ENCODE measurements around the gene CDH12. TPM values are rescaled to one million over a fixed set of nuclear protein-coding genes. Genes with fewer than 3 reads are reported as not detected.

Gene CDH12
- polyA plus RNA-seq, 2 of the 4 experiments (the other 2 are of a cell fraction), result 0.04 TPM; not detected in 1

- no peak for ATAC-seq
- Histone ChIP-seq H3K4me3 (no peak overlapping the region), H3K9me3 (no peaks in the 10 kb centered on the region), H3K27ac (no peak overlapping the region), H3K4me2 (no peak overlapping the region), H3K4me1 (no peaks in the 10 kb centered on the region)
- 35% methylated on average over 3 of the region's 3 CpGs for WGBS (ENCODE audit: missing lambda C conversion rate)
- POLR2A ChIA-PET, result no interaction called here
- no peak for TF ChIP-seq SREBF2 (IDR thresholded peaks at IDR 0.05)
- no peak for TF ChIP-seq FOSL2 (IDR thresholded peaks at IDR 0.05)
- no peak for TF ChIP-seq FOSL2 (CRISPR knock-in tag; IDR thresholded peaks at IDR 0.05)
- TF ChIP-seq EP300 (IDR thresholded peaks at IDR 0.05), result no peak
- no peak for TF ChIP-seq KDM5A (IDR thresholded peaks at IDR 0.05)
- TF ChIP-seq JUN (IDR thresholded peaks at IDR 0.05), result no peak
- TF ChIP-seq ZFP36 (IDR thresholded peaks at IDR 0.05; ENCODE audit: borderline replicate concordance, partially characterized antibody), result no peak
- no peak for TF ChIP-seq MYC (IDR thresholded peaks at IDR 0.05; ENCODE audit: borderline replicate concordance, low read length)
- no peak for TF ChIP-seq RARB (CRISPR knock-in tag; IDR thresholded peaks at IDR 0.05)
- FAIRE-seq, result no peak
- no peak for DNase-seq (ENCODE audit: low read depth in 1 of 2, low spot score in 1 of 2)
- CTCF ChIA-PET, result no interaction called here
Observed at GRCh38 chr5:21709770-21710169, 1143.4 kb downstream of the CDH12 start.

- Histone ChIP-seq H3K9me3 (no peaks in the 10 kb centered on the region), H3K4me2 (no peak overlapping the region), H3K27ac (no peak overlapping the region), H3K4me3 (no peak overlapping the region), H3K4me1 (no peaks in the 10 kb centered on the region)
- no peak for FAIRE-seq
- WGBS (ENCODE audit: missing lambda C conversion rate), result 2% methylated on average over 2 of the region's 2 CpGs
- POLR2A ChIA-PET, result no interaction called here
- no peak for TF ChIP-seq CHD4 (IDR thresholded peaks at IDR 0.05; ENCODE audit: borderline replicate concordance)
- peak; percentile 14 for TF ChIP-seq MAFK (IDR thresholded peaks at IDR 0.05; ENCODE audit: partially characterized antibody)
- no peak for DNase-seq (ENCODE audit: low read depth in 1 of 2, low spot score in 1 of 2)
- CTCF ChIA-PET, result interaction anchor here (0.6 kb wide), 1 partner anchor 14 kb away, joined by 3 read pairs; no protein-coding TSS in a partner anchor
- no peak for ATAC-seq
Observed at GRCh38 chr5:21704974-21705668, 1148.0 kb downstream of the CDH12 start.

DNA sequence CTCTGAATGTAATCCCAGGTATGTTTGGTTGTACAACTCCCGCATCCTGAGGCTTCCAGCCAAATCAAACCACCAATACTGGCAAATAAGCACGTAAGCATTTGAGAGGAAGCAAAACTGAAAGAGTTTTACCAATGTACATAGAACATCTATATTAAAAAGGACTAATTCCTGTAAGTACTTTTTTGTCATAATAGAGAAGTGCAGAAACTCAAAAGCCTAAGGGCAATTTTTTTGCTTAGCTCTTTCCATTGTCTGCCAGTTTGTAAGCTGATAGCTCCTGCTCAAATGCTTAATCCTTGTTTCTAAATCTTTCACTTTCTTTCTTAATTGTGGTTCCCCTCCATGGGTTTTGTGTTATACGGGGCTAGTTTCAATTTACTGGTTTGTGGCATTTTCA, 1151.8 kb downstream of the CDH12 start:
- no peaks in the 10 kb centered on the region for H3K4me1 ChIP-seq
- ChIA-PET POLR2A (no interaction called here), CTCF (no interaction called here)
- no peak for ATAC-seq
- WGBS (ENCODE audit: missing lambda C conversion rate), result 14% methylated on average over 3 of the region's 3 CpGs
- no peak overlapping the region for H3K27ac ChIP-seq
- no peak for FAIRE-seq
- no peak overlapping the region for H3K4me2 ChIP-seq
- TF ChIP-seq CHD2 (IDR thresholded peaks at IDR 0.05; ENCODE audit: low read length, partially characterized antibody) (no peak), TFCP2L1 (CRISPR knock-in tag; IDR thresholded peaks at IDR 0.05) (no peak), RNF2 (IDR thresholded peaks at IDR 0.05; ENCODE audit: borderline replicate concordance, low read depth) (no peak), FOSL2 (IDR thresholded peaks at IDR 0.05) (no peak), FOSL2 (CRISPR knock-in tag; IDR thresholded peaks at IDR 0.05) (no peak)
- no peaks in the 10 kb centered on the region for H3K9me3 ChIP-seq
- H3K4me3 ChIP-seq, result no peak overlapping the region
- DNase-seq (ENCODE audit: low read depth in 1 of 2, low spot score in 1 of 2), result no peak
